GM12878 (cell line): ENCODE measurements around the gene SYN1. TPM values are rescaled to one million over a fixed set of nuclear protein-coding genes. Genes with fewer than 3 reads are reported as not detected.

Source experiments
- ATAC-seq: fragments of 200-7000 bp; cut with Tn5 transposase; 3 replicates; pipeline ENCODE4 v1.9.1; 2020; ENCODE audit warnings: mild to moderate bottlenecking, moderate library complexity
- BruUV-seq: library from RNA; stranded (reverse); fragments of 400-500 nt; replicated peaks from 2 replicates; lab custom pipeline; 2021; lab: Mats Ljungman, UMichigan
- CTCF ChIA-PET: fragments of 300-600 bp; sonication (Branson Sonifier 250); formaldehyde crosslinking; extraction: SDS; loops from one replicate; lab custom pipeline; 2021; ENCODE audit warnings: inconsistent platforms; lab: Yijun Ruan, JAX
- POLR2A ChIA-PET: fragments of 350-600 bp; formaldehyde crosslinking; extraction: SDS; loops from one replicate; lab custom pipeline; 2021; ENCODE audit warnings: inconsistent platforms; lab: Charles Lee
- RAD21 ChIA-PET: fragments of 300-600 bp; sonication (Branson Sonifier 250); formaldehyde crosslinking; loops from one replicate; lab custom pipeline; 2023; ENCODE audit warnings: antibody characterized with exemption; ENCODE audit not compliant: unreplicated experiment; lab: Charles Lee
- SMC1A ChIA-PET: fragments of 300-600 bp; sonication (Branson Sonifier 250); formaldehyde crosslinking; loops from one replicate; lab custom pipeline; 2023; ENCODE audit not compliant: unreplicated experiment, uncharacterized antibody; lab: Charles Lee
- DNase-seq: peaks from one replicate; pipeline ENCODE4 v3.0.0-alpha.2; 2011; ENCODE audit warnings: low read depth, low spot score
- FAIRE-seq: peaks from 3 replicates; lab custom pipeline; 2011; peaks lifted over from hg19 to GRCh38; lab: Jason Lieb, UNC
- H2AFZ ChIP-seq: 2 replicates; pipeline ENCODE4 v1.6.0; 2011; ENCODE audit warnings: low read depth, low read length, control low read depth; ENCODE audit not compliant: control insufficient read depth
- H3K27ac ChIP-seq: 2 replicates; pipeline ENCODE4 v1.5.1; 2011; ENCODE audit warnings: control low read depth; ENCODE audit not compliant: control insufficient read depth, insufficient read depth
- H3K27me3 ChIP-seq, 2 experiments: replicated peaks in 1 of 2; 2 replicates each; pipeline versions ENCODE4 v1.6.0 to v1.6.1; 2011; ENCODE audit warnings: low read length in 1 of 2; ENCODE audit not compliant: control insufficient read depth in 2 of 2, insufficient read depth in 2 of 2
- H3K36me3 ChIP-seq, 2 experiments: 2 replicates each; pipeline ENCODE4 v1.5.1; 2011; ENCODE audit warnings: low read length in 1 of 2; ENCODE audit not compliant: control insufficient read depth in 2 of 2, insufficient read depth in 2 of 2
- H3K4me1 ChIP-seq: 2 replicates; pipeline ENCODE4 v1.6.1; 2011; ENCODE audit warnings: mild to moderate bottlenecking, low read length, moderate library complexity, mixed read lengths; ENCODE audit not compliant: control insufficient read depth, insufficient read depth
- H3K4me2 ChIP-seq: 2 replicates; pipeline ENCODE4 v1.6.0; 2011; ENCODE audit warnings: control low read depth; ENCODE audit not compliant: control insufficient read depth, insufficient read depth
- H3K4me3 ChIP-seq: fragments of 200-600 bp; sonication (generic); 2 replicates; pipeline ENCODE4 v1.5.1; 2016
- H3K79me2 ChIP-seq: 2 replicates; pipeline ENCODE4 v1.6.0; 2011; ENCODE audit warnings: low read length; ENCODE audit not compliant: control insufficient read depth, insufficient read depth
- H3K9ac ChIP-seq: 2 replicates; pipeline ENCODE4 v1.8.0; 2011; ENCODE audit warnings: low read length, control low read depth, mixed read lengths; ENCODE audit not compliant: control insufficient read depth, insufficient read depth
- H3K9me3 ChIP-seq: replicated peaks from 3 replicates; pipeline ENCODE4 v1.5.1; 2011; ENCODE audit warnings: mild to moderate bottlenecking, low read length; ENCODE audit not compliant: control insufficient read depth, insufficient read depth
- H4K20me1 ChIP-seq: 2 replicates; pipeline ENCODE4 v1.6.0; 2011; ENCODE audit not compliant: control insufficient read depth, insufficient read depth
- ASH2L ChIP-seq: fragments of 300-600, 200-600 bp; sonication (generic); IDR thresholded peaks from 2 replicates; pipeline ENCODE4 v1.6.1; 2017; ENCODE audit warnings: low read depth, mild to moderate bottlenecking, borderline replicate concordance
- ATF7 ChIP-seq: fragments of 450-650 bp; IDR thresholded peaks from 2 replicates; pipeline ENCODE4 v1.6.1; 2016; ENCODE audit warnings: low read depth, mild to moderate bottlenecking
- BMI1 ChIP-seq: fragments of 450-650 bp; IDR thresholded peaks from 2 replicates; pipeline ENCODE4 v1.6.1; 2016; ENCODE audit warnings: mild to moderate bottlenecking, moderate library complexity, borderline replicate concordance
- CBFB ChIP-seq: IDR thresholded peaks from 2 replicates; pipeline ENCODE4 v1.6.1; 2016; ENCODE audit warnings: antibody characterized with exemption, low read depth
- DPF2 ChIP-seq: fragments of 450-650 bp; IDR thresholded peaks from 2 replicates; pipeline ENCODE4 v1.6.1; 2017; ENCODE audit warnings: mild to moderate bottlenecking
- GATAD2B ChIP-seq: fragments of 450-650 bp; conservative IDR thresholded peaks from 2 replicates; pipeline ENCODE4 v1.6.1; 2017; ENCODE audit warnings: low read depth, mild to moderate bottlenecking, moderate library complexity
- HDAC2 ChIP-seq: fragments of 200-600 bp; sonication (generic); IDR thresholded peaks from 2 replicates; pipeline ENCODE4 v1.6.1; 2017
- MEF2A ChIP-seq: IDR thresholded peaks from 2 replicates; pipeline ENCODE4 v1.6.1; 2011; ENCODE audit warnings: low read depth, mild to moderate bottlenecking, low read length, moderate library complexity; ENCODE audit not compliant: insufficient read depth
- MXI1 ChIP-seq: fragments of 150-350 bp; IDR thresholded peaks from 2 replicates; pipeline ENCODE4 v1.6.1; 2011; ENCODE audit warnings: low read depth, mild to moderate bottlenecking, inconsistent platforms, low read length, improper control_type of control experiment
- NBN ChIP-seq: fragments of 450-650 bp; IDR thresholded peaks from 2 replicates; pipeline ENCODE4 v1.6.1; 2016
- NFYB ChIP-seq: IDR thresholded peaks from 2 replicates; pipeline ENCODE4 v1.6.1; 2011; ENCODE audit warnings: low read depth, mild to moderate bottlenecking, low read length, improper control_type of control experiment, moderate library complexity; ENCODE audit not compliant: insufficient read depth
- NR2F1 ChIP-seq: fragments of 450-650 bp; conservative IDR thresholded peaks from 2 replicates; pipeline ENCODE4 v1.6.1; 2017; ENCODE audit warnings: mild to moderate bottlenecking
- PAX5 ChIP-seq: IDR thresholded peaks from 2 replicates; pipeline ENCODE4 v1.6.1; 2011; ENCODE audit warnings: low read depth, low read length, borderline replicate concordance
- SMARCA5 ChIP-seq: fragments of 450-650 bp; IDR thresholded peaks from 2 replicates; pipeline ENCODE4 v1.6.1; 2017; ENCODE audit warnings: mild to moderate bottlenecking
- TCF7 ChIP-seq: IDR thresholded peaks from 2 replicates; pipeline ENCODE4 v1.6.1; 2014; ENCODE audit warnings: antibody characterized with exemption, borderline replicate concordance
- ZNF622 ChIP-seq: fragments of 450-650 bp; IDR thresholded peaks from 2 replicates; pipeline ENCODE4 v1.6.1; 2017; ENCODE audit warnings: mild to moderate bottlenecking, inconsistent platforms
- ZSCAN29 ChIP-seq: fragments of 450-650 bp; IDR thresholded peaks from 2 replicates; pipeline ENCODE4 v1.6.1; 2017; ENCODE audit warnings: mild to moderate bottlenecking, moderate library complexity
- WGBS: methylation state at CpG from one replicate; pipeline ENCODE4 v1.1.6; 2016; ENCODE audit warnings: low lambda C conversion rate; ENCODE audit not compliant: insufficient replicate concordance, insufficient coverage; ENCODE audit errors: missing lambda C conversion rate; 5-methylcytosine and 5-hydroxymethylcytosine counted together
- in situ Hi-C: fragments of 300-500 bp; cut with MboI; formaldehyde crosslinking; loops from 9 replicates; pipeline ENCODE4 v1.14.3; 2018; ENCODE audit warnings: mixed read lengths
- intact Hi-C: fragments of 100-400 bp; cut with micrococcal nuclease; formaldehyde crosslinking; loops from one replicate; pipeline ENCODE4 v1.14.2; 2022; ENCODE audit not compliant: unreplicated experiment
- polyA plus RNA-seq, 11 experiments: library from polyadenylated mRNA; depleted of rRNA in 4 of 11; unstranded in 6 of 11; stranded (reverse) in 5 of 11; fragments of >200 nt; fragmentation: Nextera tagmentation in 4 of 11; fragmentation: Illumina TruSeq in 1 of 11; extraction: Ambion mirVana in 4 of 11; extraction: Trizol in 1 of 11; gene quantifications; 1 replicate in 1 of 11; 2 replicates in 10 of 11; pipeline versions ENCODE4 v1.2.1 to v1.2.3, GENCODE V29; 2011 to 2016; ENCODE audit warnings: inconsistent platforms in 2 of 11, missing spikeins in 2 of 11, low read depth in 1 of 11
- total RNA-seq, 4 experiments: library from RNA; depleted of rRNA in 3 of 4; stranded (reverse); fragments of >200 nt in 3 of 4; fragmentation: Illumina TruSeq in 1 of 4; extraction: Trizol in 1 of 4; gene quantifications; 2 replicates each; pipeline versions ENCODE4 v1.2.1 to v1.2.3, GENCODE V29; 2013 to 2021
- TF ChIP-seq, protein P1 (sequence below): fragments of 450-650 bp; IDR thresholded peaks from 2 replicates; pipeline ENCODE4 v1.6.1; 2017; ENCODE audit warnings: borderline replicate concordance
- TF ChIP-seq, protein P2 (sequence below): fragments of 450-650 bp; formaldehyde crosslinking; IDR thresholded peaks from 2 replicates; pipeline ENCODE4 v1.5.0; 2022; ENCODE audit warnings: mild to moderate bottlenecking, missing genetic modification characterization
- TF ChIP-seq, protein P3 (sequence below): fragments of 450-650 bp; IDR thresholded peaks from 2 replicates; pipeline ENCODE4 v1.6.1; 2017; ENCODE audit warnings: mild to moderate bottlenecking, low read depth, inconsistent platforms; ENCODE audit not compliant: poor library complexity, severe bottlenecking

SYN1 gene
- total and polyA plus RNA-seq, 10 of the 15 experiments (the other 5 are each of a cell fraction or from before 2014, with no cell fraction given): 0.09 to 0.57 (median 0.16) TPM; not detected in 3

DNA sequence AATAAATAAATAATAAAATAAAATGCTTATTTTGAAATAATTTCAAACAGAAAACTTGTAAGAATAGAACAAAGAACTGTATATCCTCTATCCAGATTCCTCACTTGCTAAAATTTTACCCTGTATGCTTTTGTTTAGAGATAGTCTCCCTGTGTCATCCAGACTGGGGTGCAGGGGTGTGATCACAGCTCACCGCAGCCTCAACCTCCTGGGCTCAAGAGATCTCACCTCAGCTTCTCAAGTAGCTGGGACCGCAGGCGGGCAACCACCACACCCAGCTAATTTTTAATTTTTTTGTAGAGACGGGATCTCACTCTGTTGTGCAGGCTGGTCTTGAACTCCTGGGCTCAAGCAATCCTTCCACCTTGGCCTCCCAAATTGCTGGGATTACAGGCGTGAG, 76.2 kb downstream of the SYN1 start:
- intact Hi-C loops (no loop called here), in situ Hi-C loops (no loop called here)
- 86% methylated on average over 5 of the region's 5 CpGs for WGBS
- Histone ChIP-seq H3K9ac (no peak overlapping the region), H3K4me1 (no peaks in the 10 kb centered on the region), H3K27me3 (no peaks in the 10 kb centered on the region), H4K20me1 (no peaks in the 10 kb centered on the region), H2AFZ (no peak overlapping the region), H3K27ac (no peak overlapping the region), H3K36me3 (no peaks in the 10 kb centered on the region), H3K79me2 (no peaks in the 10 kb centered on the region), H3K9me3 (no peaks in the 10 kb centered on the region), H3K4me3 (no peak overlapping the region), H3K4me2 (no peak overlapping the region)
- no peak for FAIRE-seq
- TF ChIP-seq HDAC2 (no peak), ATF7 (no peak), NBN (no peak), NR2F1 (no peak), ZNF622 (no peak), GATAD2B (no peak), NFYB (no peak), ASH2L (no peak), MXI1 (no peak), ZSCAN29 (no peak), MEF2A (no peak), TCF7 (no peak), PAX5 (no peak), BMI1 (no peak), DPF2 (no peak), SMARCA5 (no peak), CBFB (no peak)
- TF ChIP-seq, protein P1, sequence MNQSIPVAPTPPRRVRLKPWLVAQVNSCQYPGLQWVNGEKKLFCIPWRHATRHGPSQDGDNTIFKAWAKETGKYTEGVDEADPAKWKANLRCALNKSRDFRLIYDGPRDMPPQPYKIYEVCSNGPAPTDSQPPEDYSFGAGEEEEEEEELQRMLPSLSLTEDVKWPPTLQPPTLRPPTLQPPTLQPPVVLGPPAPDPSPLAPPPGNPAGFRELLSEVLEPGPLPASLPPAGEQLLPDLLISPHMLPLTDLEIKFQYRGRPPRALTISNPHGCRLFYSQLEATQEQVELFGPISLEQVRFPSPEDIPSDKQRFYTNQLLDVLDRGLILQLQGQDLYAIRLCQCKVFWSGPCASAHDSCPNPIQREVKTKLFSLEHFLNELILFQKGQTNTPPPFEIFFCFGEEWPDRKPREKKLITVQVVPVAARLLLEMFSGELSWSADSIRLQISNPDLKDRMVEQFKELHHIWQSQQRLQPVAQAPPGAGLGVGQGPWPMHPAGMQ: no peak
- TF ChIP-seq, protein P2, sequence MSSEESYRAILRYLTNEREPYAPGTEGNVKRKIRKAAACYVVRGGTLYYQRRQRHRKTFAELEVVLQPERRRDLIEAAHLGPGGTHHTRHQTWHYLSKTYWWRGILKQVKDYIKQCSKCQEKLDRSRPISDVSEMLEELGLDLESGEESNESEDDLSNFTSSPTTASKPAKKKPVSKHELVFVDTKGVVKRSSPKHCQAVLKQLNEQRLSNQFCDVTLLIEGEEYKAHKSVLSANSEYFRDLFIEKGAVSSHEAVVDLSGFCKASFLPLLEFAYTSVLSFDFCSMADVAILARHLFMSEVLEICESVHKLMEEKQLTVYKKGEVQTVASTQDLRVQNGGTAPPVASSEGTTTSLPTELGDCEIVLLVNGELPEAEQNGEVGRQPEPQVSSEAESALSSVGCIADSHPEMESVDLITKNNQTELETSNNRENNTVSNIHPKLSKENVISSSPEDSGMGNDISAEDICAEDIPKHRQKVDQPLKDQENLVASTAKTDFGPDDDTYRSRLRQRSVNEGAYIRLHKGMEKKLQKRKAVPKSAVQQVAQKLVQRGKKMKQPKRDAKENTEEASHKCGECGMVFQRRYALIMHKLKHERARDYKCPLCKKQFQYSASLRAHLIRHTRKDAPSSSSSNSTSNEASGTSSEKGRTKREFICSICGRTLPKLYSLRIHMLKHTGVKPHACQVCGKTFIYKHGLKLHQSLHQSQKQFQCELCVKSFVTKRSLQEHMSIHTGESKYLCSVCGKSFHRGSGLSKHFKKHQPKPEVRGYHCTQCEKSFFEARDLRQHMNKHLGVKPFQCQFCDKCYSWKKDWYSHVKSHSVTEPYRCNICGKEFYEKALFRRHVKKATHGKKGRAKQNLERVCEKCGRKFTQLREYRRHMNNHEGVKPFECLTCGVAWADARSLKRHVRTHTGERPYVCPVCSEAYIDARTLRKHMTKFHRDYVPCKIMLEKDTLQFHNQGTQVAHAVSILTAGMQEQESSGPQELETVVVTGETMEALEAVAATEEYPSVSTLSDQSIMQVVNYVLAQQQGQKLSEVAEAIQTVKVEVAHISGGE (CRISPR knock-in tag): no peak
- TF ChIP-seq, protein P3, sequence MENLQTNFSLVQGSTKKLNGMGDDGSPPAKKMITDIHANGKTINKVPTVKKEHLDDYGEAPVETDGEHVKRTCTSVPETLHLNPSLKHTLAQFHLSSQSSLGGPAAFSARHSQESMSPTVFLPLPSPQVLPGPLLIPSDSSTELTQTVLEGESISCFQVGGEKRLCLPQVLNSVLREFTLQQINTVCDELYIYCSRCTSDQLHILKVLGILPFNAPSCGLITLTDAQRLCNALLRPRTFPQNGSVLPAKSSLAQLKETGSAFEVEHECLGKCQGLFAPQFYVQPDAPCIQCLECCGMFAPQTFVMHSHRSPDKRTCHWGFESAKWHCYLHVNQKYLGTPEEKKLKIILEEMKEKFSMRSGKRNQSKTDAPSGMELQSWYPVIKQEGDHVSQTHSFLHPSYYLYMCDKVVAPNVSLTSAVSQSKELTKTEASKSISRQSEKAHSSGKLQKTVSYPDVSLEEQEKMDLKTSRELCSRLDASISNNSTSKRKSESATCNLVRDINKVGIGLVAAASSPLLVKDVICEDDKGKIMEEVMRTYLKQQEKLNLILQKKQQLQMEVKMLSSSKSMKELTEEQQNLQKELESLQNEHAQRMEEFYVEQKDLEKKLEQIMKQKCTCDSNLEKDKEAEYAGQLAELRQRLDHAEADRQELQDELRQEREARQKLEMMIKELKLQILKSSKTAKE: no peak
- ChIA-PET POLR2A (no interaction called here), SMC1A (no interaction called here), CTCF (interaction anchor here (1.1 kb wide), 1 partner anchor 20 kb away, joined by 4 read pairs; no protein-coding TSS in a partner anchor), RAD21 (no interaction called here)
- no peak for DNase-seq
- BruUV-seq: no TSS peak
- no peak for ATAC-seq
